Stimulated activated CD8-positive, alpha-beta memory T cell treated with anti-CD3 and anti-CD28 coated beads, Interleukin-4, amount 100 ng/mL, for 4 hours (primary cell): ENCODE measurements around the gene ERFL.
"Not testable (repeated sequence)": the region's sequence is repeated elsewhere in the genome, so short reads cannot be mapped to it uniquely, and the experiment has no call there.

Experiments
- DNase-seq, 2 donors: peaks; one replicate each; pipeline ENCODE4 v3.0.0-alpha.2; 2020; ENCODE audit warnings: low read depth in 2 of 2, low spot score in 1 of 2

ERFL gene

DNA sequence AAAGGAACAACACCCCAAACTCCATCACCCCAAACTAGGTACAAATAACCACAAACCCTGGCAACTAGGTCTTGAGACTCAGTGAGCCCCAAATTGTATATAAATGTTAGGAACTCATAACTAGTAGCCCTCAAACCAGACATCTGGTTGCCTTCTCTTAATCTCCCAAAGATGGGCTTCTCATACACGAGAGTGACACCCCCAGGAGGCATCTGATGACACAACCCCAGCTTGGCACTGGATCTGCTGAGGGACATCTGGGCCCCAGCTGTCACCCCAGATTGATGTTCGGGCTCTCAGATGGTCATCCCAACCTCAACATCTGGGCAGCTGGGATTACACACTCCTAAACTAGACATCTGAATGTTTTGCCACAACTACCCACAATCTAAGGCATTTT lies 16.1 kb upstream of the ERFL start:
- DNase-seq: no peak

DNA sequence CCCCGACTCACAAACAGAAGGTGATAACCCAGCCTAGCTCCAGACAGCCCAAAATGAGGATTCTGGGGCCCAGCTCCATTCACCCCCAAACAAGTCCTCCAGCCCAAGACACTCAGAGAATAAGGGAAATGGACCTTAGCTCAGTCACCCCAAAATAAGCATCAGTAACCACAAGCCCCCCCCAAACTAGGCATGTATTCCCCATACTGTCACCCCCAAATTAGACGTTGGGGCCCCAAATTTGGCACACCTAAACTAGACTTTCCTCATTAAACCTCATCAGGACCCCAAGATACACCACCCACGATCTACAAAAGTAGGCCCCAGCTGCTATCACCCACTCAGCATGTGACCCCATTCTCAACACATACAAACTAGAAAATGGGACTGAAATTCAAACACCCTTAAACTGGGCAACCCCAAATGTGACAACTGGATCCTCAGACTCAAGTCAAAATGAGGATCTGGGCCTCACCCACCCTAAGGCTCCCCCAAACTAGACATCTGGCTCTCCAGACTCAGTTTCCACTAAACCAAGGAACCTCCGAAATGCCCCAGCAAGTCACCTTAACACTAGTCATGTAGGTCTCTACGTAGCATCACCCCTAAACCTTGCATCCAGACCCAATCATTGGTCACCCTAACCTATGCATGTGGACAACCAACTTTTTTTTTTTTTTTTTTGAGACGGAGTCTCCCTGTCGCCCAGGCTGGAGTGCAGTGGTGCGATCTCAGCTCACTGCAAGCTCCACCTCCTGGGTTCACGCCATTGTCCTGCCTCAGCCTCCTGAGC lies 13.4 kb upstream of the ERFL start:
- no peak for DNase-seq

DNA sequence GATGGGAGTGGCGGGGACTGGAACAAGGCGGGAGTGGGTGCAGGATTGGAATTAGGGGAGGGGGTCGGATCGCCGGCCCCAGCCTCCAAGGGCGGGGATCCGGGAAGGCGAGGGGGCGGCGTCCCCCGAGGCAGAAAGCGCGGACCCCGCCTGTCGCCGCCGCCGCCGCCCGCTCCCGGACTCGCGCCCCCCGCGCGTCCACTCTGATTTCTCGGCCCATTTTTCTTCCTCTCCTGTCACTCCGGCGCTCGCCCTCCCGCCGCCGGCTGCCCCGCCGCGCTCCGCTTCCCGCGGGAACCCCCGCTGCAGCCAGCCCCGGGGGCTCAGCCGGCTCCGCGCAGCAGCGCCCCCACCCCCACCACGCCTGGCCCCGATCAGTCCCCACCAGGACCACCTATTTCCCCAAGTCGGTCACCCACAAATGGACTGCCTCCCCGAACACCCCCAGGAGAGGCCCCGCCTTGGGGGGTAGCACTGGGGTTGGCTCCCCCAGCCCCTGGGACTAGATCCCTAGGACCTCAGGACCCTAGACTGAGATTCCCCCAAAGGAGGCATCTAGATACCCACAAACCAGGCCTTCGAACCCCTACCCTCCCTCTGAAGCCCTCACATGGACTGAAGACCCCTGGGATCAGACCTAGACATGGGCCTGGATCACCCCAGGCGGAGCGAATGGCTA lies 12.6 kb upstream of the ERFL start:
- DNase-seq: no peak

DNA sequence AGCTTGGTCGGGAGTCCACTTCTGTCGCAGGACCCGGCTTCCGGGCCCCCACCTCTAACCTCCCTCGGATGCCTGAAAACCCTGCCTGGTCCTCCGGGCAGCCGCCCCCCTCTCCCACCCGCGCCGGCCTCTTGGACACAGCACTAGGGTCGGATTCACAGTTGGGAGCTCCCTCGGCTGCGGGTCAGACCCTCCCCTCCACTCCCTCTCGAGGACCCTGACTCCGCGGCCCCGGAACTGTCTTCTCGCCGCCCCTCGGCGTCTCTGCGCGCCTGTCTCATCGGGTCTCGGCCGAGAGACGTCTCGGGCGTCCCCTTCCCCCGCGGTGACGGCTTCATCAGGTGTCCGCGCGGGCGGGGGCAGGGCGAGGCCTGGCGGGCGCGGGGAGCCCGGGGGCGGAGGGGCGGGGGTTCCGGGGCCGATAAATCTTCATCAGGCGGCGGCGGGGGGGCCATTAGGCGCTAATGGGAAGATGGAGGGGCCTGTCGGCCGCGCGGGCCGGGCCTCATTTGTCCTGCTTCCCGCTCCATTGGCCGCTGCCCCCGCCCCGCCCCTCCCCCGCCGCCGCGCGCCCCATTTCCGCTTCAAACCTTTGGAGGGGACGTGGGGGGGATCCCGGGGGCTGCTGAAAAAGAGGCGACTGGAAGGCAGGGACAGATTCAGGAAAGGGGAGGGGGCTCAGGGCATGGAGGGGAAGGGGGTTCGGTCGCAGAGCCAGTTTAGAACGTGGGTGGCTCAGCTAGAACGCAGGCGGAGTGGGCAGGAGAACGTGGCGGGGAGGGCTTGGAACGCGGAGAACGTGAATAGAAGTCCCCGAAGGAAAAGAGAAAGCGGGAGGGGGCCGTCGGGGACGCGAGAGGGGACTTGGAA lies 11.8 kb upstream of the ERFL start:
- DNase-seq: peak in 1 of 2 donors; percentile 63

DNA sequence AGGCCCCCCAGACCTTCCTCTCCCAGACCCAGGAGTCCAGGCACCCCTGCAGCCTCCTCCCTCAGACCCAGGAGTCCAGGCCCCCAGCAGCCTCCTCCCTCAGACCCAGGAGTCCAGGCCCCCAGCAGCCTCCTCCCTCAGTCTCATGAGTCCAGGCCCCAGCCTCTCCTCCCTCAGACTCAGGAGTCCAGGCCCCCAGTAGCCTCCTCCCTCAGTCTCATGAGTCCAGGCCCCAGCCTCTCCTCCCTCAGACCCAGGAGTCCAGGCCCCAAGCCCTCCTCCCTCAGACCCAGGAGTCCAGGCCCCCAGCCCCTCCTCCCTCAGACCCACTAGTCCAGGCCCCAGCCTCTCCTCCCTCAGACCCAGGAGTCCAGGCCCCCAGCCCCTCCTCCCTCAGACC lies 11.0 kb upstream of the ERFL start:
- DNase-seq: not testable (repeated sequence)

DNA sequence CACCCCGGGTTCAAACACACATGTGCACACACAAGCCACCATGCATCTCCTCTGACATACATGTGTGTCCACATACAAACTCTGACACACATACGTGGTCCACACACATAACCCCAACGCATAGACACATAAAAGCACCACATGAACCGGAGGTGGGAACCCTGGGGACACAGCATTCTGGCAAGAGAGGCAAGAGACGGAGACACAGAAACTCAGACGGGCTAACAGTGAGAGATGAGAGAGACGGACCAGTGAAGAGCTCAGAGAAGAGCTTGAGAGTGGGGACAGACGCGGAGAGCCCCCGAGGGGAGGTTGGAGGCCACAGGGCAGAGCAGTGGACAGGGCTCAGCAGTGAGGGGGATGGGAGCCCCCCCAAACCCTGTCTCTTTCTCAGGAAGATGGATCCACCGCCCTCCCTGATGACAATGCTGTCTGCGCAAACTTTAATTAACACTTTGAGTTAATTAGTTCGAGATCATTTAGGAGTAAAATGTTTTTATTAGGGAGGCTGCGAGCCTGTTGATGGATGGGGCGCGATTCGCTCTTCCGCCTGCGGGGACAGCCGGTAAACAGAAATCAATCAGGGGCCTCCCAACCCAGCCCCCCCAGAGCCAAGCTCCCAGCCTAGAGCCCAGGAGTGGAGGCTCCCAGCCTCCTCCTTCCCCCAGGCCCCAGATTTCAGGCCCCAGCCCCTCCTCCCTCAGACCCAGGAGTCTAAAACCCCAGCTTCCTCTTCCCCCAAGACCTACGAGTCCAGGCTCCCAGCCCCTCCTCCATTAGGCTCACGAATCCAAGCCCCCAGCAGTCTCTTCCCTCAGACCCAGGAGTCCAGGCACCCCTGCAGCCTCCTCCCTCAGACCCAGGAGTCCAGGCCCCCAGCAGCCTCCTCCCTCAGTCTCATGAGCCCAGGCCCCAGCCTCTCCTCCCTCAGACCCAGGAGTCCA lies 9.5 kb upstream of the ERFL start:
- DNase-seq: no peak

DNA sequence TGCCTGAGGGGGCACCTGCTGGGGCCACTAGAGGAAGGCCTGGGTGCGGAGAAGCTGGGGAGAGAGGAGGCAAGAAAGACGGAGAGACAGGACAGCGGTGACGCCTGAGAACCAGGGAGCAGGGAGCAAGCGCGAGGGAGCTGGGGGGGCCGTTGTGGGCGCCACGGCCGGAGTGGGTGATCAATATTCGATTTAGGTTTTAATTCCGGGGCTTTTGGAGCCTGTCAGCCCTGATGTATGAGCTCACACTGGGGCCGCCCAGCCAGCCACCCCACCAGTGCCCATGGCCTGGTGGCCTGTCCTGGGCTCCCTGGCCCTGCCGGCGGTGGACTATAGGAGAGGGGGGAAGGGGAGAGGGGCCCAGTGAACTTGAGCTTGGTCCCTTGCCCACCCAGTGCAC lies 8.7 kb upstream of the ERFL start:
- no peak for DNase-seq

DNA sequence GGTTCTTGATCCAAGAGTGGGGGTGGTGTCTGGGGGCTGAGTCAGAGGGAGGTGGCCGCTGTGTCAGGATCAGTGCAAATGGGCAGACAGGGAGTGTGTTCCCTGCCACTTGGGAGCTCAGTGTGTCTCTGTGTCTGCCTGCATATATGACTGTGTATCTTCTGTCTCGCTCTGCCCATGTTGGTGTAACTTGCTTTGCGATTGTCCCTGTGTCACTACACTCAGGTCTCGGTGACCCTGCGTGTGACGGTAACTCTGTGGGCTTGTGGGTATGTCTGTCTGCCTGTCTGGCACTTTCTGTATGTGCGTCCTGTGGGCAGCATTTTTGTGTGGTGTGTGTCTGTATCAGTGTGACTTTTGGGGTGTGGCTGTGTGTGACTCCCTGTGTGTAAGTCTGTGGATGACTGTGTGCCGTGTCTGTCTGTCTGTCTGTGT lies 8.2 kb upstream of the ERFL start:
- DNase-seq: peak in 1 of 2 donors; percentile 51

DNA sequence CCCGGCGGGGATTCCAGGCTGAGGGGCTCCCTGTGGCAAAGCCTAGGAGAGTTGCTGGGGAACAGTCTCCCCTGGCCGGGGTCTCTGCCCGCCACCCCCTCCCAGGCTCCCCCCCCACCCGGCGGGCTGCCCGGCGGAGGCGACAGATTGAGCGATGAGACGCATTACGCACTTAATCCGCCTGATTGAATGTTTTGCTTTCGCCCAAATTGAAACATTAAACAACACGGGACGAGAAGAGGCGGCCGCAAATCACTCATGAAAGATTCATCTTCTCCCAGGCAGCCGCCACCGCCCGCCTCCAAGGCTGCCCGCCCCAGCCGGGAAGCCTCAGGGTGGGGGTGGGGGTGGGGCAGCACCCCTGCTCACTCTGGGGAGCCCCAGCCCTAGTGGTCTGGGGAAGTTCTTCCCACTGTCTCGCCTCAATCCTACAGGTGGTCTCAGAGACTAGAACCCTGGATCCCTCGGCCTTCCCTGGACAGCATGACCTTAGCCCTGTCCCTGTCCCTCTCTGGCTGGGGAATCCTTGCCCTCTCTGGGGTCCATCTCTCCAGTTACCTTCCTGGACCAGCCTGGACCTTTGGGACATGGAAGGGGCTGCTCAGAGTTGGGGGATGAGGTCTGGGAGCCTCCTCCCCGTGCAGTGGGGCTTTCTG lies 7.6 kb upstream of the ERFL start:
- DNase-seq: no peak

DNA sequence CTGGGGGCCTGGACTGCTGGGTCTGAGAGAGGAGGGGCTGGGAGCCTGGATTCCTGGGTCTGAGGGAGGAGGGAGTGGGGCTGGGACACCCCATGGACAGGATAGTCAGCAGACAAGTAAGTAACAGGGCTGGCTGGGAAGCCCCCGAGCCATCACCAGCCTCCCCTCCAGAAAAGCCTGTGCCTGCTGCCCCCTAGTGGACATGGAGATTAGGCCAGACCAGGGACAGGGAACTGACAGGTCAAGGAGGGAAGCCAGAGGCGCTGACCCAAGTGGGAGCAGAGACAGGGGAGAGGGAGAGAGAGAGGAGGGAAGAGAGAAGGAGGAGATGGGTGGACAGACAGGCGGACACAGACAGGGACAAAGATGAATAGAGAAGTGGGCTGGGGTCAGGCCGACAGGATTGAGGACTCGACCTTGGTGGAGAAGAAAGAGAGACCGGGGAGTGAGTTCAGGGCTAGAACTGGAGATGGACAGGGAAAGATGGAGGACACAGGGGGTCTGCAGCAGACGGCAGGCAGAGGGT lies 6.7 kb upstream of the ERFL start:
- DNase-seq: peak; percentile 55 to 69

DNA sequence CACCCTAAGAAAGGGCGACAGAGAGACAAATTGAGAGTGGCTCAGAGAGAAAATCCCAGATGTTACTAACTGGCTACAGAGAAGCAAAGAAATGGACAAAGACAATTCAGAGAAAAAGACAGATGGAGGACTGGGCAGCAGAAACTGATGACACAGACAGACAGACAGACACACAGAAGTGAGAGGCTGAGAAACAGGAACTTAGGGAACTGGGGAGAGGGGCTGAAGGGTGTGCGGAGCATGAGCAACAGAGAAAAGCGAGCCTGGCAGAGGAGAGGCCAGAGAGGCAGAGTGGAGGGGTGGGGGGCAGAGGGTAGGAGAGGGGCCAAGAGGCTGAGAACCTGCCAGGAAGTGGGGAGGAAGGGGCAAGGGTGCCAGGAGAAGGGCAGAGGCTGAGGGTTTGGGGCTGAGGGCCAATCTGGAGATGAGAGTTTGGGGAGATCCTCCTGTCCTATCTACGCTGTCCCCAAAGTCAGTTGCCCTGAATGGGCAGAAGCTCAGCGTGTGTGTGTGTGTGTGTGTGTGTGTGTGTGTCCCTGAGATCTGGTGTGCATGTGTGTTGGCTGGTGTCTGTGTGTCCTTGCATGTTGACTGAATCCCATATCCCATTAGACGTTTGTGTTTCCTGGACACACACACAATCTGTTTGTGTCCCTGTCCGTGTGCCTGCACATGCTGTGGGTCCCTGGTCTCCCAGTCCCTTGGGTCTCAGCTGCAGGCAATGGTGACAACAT lies 5.6 kb upstream of the ERFL start:
- DNase-seq: no peak

DNA sequence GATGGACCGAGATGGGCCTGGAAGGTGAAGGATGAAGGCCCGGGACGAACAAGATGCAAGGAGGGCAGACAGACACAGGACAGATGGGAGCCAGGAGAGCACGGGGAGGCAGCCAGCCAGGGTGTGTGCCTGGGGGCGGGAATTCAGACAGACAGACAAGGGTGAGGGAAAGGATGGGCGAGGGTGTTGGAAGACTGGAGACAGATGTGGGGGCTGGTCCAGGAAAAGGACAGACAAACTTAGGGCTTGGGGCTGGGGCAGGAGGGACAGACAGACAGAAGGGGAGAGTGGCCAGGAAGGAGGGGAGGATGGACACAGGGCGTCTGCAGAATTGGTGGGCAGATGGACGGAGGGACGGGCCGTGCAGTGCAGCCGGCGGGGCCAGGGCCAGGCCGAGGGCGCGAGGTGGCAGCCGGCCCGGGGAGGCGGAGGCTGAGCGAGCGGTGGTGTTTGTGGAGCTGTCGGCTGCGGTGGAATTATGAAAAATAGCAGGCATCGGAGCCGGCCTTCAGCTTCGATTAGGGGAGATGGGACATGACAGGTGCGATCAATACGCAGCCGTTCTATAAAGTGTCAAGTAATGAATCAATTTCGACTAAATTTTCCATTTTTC lies 4.6 kb upstream of the ERFL start:
- DNase-seq: no peak

DNA sequence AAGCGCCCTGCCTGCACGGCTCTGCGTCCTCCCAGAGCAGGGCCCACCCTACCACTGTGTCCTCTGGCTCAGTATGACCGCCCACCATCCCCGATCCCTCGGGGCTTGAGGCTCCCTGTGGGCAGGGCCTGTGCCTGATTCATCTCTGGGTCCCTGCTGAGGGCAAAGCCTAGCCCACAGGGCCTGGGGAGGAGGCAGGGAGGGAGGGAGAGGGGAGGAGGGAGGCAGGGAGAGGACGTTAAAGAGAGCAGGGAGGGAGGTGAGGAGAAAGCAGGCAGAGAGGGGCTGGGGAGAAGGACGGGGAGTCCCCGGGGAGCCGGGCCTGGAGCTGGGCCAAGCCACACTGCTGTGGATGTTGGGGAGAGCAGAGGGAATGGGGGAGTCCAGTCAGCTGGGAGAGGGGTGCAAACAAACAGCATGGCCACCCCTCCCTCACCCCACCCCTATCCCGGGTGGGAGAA lies 4.0 kb upstream of the ERFL start:
- no peak for DNase-seq

DNA sequence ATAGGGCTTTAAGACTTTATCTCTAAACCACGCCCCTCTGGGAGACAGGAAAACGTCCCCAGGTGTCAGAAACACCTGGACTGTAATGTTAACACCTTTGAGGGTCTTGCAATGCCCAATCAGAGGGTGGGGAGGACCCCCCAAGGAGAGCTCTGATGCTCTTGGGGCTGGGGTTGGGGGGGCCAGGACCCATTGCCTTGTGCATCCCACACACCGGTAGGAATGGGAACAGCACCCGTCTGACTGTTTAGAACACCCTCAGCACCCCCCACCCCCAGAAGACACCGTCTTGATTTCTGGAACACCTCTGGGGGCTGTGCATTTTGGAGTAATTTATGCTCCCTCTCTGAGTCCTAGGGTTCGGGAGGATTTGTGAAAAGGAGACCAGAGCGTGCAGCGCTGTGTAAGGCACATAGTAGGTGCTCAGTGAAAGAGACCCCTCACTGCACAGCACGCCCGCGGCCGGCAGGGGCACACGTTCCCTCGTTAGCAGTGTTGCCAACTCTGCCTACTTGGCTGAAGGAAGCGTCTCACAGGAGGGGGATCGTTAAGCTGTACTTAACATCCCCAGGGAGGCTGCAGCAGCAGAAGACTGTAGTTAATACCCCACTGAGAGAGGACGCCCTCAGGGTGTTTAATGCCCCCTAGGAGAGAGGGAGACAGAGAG lies 2.8 kb upstream of the ERFL start:
- no peak for DNase-seq

DNA sequence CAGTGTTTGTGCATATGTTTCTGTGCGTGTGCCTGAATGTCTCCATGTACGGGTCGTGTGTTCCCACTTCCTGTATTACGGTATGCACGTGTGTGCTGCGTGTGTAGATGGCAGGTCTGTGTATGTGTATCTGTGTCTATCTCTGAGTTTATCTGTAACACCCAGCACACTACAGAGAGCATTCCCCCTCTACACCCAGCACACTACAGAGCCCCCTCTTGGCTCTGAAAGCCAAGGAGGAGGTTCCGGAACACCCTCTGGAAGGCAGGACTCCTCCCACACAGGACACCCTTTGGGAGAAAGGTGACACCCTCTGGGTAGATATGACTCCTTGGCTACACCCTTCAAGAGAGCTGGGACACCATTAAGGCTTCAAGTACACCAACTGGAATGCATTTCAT lies 2.1 kb upstream of the ERFL start:
- DNase-seq: no peak

DNA sequence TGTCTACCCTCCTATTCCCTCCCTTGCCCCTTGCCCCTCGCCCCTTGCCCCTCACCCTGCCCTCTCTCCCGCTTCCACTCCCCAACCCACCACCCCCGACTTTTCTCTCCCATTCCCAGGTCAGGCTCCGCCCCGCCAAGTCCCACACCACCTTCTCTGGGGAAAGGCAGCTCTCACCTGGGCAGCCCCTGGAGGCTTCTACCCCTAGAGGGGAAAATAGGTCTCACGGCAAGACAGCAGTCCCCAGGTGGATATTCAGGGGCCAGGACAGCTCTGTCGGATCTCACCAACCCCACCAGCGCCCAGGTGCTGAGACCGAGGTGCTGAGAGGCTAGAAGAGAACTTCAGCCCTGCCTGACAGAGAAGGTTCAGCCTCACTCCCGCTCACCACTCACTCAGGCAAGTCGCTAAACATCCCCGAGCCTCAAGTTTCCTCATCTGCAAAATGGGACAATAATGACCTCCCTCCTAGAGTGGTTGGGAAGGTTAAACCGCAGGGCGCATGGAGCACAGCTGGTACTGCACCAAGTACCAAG lies 1.4 kb upstream of the ERFL start:
- DNase-seq: no peak

DNA sequence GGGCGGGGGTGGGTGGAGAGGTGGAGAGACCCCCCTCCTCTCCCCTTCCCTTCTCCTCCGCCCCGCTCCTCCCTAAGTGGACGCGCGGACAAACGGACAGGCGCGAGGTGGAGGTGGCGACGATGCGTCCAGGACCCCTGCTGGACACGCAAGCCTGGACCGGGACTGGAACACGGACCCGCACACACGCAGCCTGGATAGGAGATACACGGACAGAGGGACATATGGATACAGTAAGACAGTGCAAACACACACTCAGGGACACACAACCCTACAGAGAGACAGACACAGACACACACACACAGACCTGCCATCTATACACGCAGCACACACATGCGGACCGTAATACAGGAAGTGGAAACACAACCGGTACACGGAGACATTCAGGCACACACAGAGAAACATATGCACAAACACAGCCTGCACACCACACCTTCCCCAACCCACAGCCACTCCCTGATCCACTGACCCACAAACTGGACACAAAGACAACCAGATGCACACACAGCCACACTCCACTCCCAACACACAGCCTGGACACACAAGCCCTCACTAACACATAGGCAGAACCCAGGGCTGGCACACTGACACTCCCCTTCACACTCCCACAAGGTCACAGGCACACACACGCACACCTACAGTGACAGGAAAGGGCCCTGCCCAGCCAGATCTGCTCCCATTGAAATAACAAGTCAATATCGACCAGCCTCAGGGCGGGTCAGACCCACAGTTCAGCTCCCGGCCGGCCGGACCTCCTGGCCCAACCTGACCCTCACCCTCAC lies 696 bp upstream of the ERFL start:
- no peak for DNase-seq
